HCT116 (cell line): ENCODE measurements around the gene ZMAT3. TPM values are rescaled to one million over a fixed set of nuclear protein-coding genes. Genes with fewer than 3 reads are reported as not detected.

Source experiments
- ATAC-seq: fragments of 200-7000 bp; cut with Tn5 transposase; 2 replicates; pipeline ENCODE4 v1.9.1; 2020; ENCODE audit warnings: mild to moderate bottlenecking, moderate library complexity
- BruUV-seq: library from RNA; stranded (reverse); fragments of 400-500 nt; replicated peaks from 2 replicates; lab custom pipeline; 2021; lab: Mats Ljungman, UMichigan
- CTCF ChIA-PET: fragments of 300-600 bp; sonication (Branson Sonifier 250); formaldehyde crosslinking; loops from one replicate; lab custom pipeline; 2021; ENCODE audit warnings: antibody characterized with exemption; lab: Charles Lee
- POLR2A ChIA-PET: fragments of 300-600, 350-600 bp; sonication (Branson Sonifier 250); formaldehyde crosslinking; loops from one replicate; lab custom pipeline; 2021; ENCODE audit warnings: antibody characterized with exemption; lab: Charles Lee
- RAD21 ChIA-PET, 2 experiments: fragments of 300-600 bp; sonication (Branson Sonifier 250); formaldehyde crosslinking; loops; one replicate each; lab custom pipeline; 2023; ENCODE audit warnings: low total read pairs in 2 of 2; ENCODE audit not compliant: uncharacterized antibody in 2 of 2, unreplicated experiment in 2 of 2, low non-redundant PET in 1 of 2; lab: Charles Lee
- DNase-seq: peaks from one replicate; pipeline ENCODE4 v3.0.0-alpha.2; 2010; ENCODE audit warnings: low read depth, low spot score
- H2AFZ ChIP-seq: fragments of 200-600 bp; shearing (Covaris generic), sonication (generic); 2 replicates; pipeline ENCODE4 v1.6.1; 2017; ENCODE audit warnings: low read depth, mixed run types, mixed read lengths, antibody characterized with exemption, low read length; ENCODE audit not compliant: poor library complexity, severe bottlenecking
- H3K27ac ChIP-seq: 2 replicates; pipeline ENCODE4 v1.5.1; 2012; ENCODE audit warnings: low read depth, low read length
- H3K27me3 ChIP-seq: fragments of 200-600 bp; sonication (generic); 2 replicates; pipeline ENCODE4 v1.6.1; 2016; ENCODE audit warnings: mixed run types, low read length, mixed read lengths; ENCODE audit not compliant: insufficient read depth
- H3K36me3 ChIP-seq, 2 experiments: fragments of 200-500 bp in 1 of 2; fragments of 200-600 bp in 1 of 2; sonication (Bioruptor generic) in 1 of 2; sonication (generic) in 1 of 2; 2 replicates each; pipeline versions ENCODE4 v1.5.1 to v1.6.1; 2014 to 2016; ENCODE audit warnings: low read length in 2 of 2, inconsistent platforms in 1 of 2, mixed read lengths in 1 of 2, mixed run types in 1 of 2; ENCODE audit not compliant: insufficient read depth in 2 of 2, control insufficient read depth in 1 of 2
- H3K4me1 ChIP-seq, 2 experiments: fragments of 200-600 bp in 1 of 2; sonication (generic) in 1 of 2; 2 replicates each; pipeline versions ENCODE4 v1.5.1 to v1.6.1; 2012 to 2017; ENCODE audit warnings: low read length in 2 of 2, inconsistent platforms in 1 of 2, mild to moderate bottlenecking in 1 of 2, mixed read lengths in 1 of 2, mixed run types in 1 of 2, moderate library complexity in 1 of 2; ENCODE audit not compliant: insufficient read depth in 2 of 2, control insufficient read depth in 1 of 2
- H3K4me2 ChIP-seq: fragments of 200-600 bp; sonication (generic); 2 replicates; pipeline ENCODE4 v1.6.1; 2017; ENCODE audit warnings: mixed run types, low read length, mixed read lengths
- H3K4me3 ChIP-seq, 2 experiments: fragments of 200-600 bp in 1 of 2; sonication (generic) in 1 of 2; replicated peaks in 1 of 2; 2 replicates each; pipeline ENCODE4 v1.5.1; 2011 to 2016; ENCODE audit warnings: low read length in 2 of 2, control low read depth in 1 of 2, low read depth in 1 of 2, mild to moderate bottlenecking in 1 of 2, mixed read lengths in 1 of 2, mixed run types in 1 of 2
- H3K79me2 ChIP-seq: fragments of 200-600 bp; sonication (generic); 2 replicates; pipeline ENCODE4 v1.6.1; 2017; ENCODE audit warnings: mild to moderate bottlenecking, mixed run types, low read length, moderate library complexity, mixed read lengths; ENCODE audit not compliant: insufficient read depth
- H3K9ac ChIP-seq: fragments of 200-600 bp; sonication (generic); 2 replicates; pipeline ENCODE4 v1.6.1; 2016; ENCODE audit warnings: low read length, mixed read lengths
- H3K9me2 ChIP-seq: fragments of 200-600 bp; sonication (generic), shearing (Covaris generic); 2 replicates; pipeline ENCODE4 v1.6.1; 2017; ENCODE audit warnings: mixed run types, mild to moderate bottlenecking, moderate library complexity; ENCODE audit not compliant: insufficient read depth
- H3K9me3 ChIP-seq, 2 experiments: fragments of 200-500 bp in 1 of 2; fragments of 200-600 bp in 1 of 2; sonication (Bioruptor generic) in 1 of 2; sonication (generic) in 1 of 2; 2 replicates each; pipeline ENCODE4 v1.6.1; 2014 to 2017; ENCODE audit warnings: low read length in 2 of 2, mixed read lengths in 2 of 2, inconsistent platforms in 1 of 2, low read depth in 1 of 2, mild to moderate bottlenecking in 1 of 2, mixed run types in 1 of 2, moderate library complexity in 1 of 2; ENCODE audit not compliant: control insufficient read depth in 1 of 2, insufficient read depth in 1 of 2
- H4K20me1 ChIP-seq: fragments of 200-600 bp; sonication (generic), shearing (Covaris generic); 2 replicates; pipeline ENCODE4 v1.6.1; 2017; ENCODE audit warnings: mixed run types, mild to moderate bottlenecking, moderate library complexity; ENCODE audit not compliant: insufficient read depth
- ATF3 ChIP-seq: IDR thresholded peaks from 2 replicates; pipeline ENCODE4 v1.6.1; 2012
- CBX3 ChIP-seq: IDR thresholded peaks from 2 replicates; pipeline ENCODE4 v1.6.1; 2012; ENCODE audit warnings: low read depth
- CEBPB ChIP-seq: IDR thresholded peaks from 2 replicates; pipeline ENCODE4 v1.6.1; 2012; ENCODE audit warnings: low read depth
- CTCF ChIP-seq, 3 experiments: fragments of 200-600 bp in 1 of 3; sonication (generic) in 1 of 3; IDR thresholded peaks in 2 of 3; conservative IDR thresholded peaks in 1 of 3; 2 replicates each; pipeline ENCODE4 v1.5.1; 2012 to 2017; ENCODE audit warnings: low read depth in 2 of 3, low read length in 2 of 3, antibody characterized with exemption in 1 of 3, borderline replicate concordance in 1 of 3, control low read depth in 1 of 3, mild to moderate bottlenecking in 1 of 3, mixed read lengths in 1 of 3, mixed run types in 1 of 3, moderate library complexity in 1 of 3; ENCODE audit not compliant: insufficient read depth in 1 of 3
- EZH2 ChIP-seq: fragments of 200-600 bp; sonication (generic); IDR thresholded peaks from 2 replicates; pipeline ENCODE4 v1.6.1; 2017; ENCODE audit warnings: antibody characterized with exemption, mixed run types
- EZH2phosphoT487 ChIP-seq: fragments of 200-600 bp; IDR thresholded peaks from 2 replicates; pipeline ENCODE4 v1.6.1; 2018; ENCODE audit warnings: antibody characterized with exemption, borderline replicate concordance
- FOSL1 ChIP-seq: IDR thresholded peaks from 2 replicates; pipeline ENCODE4 v1.6.1; 2012; ENCODE audit warnings: low read depth
- JUND ChIP-seq: IDR thresholded peaks from 2 replicates; pipeline ENCODE4 v1.6.1; 2012
- POLR2A ChIP-seq: IDR thresholded peaks from 2 replicates; pipeline ENCODE4 v1.7.0; 2011; ENCODE audit warnings: borderline replicate concordance; ENCODE audit not compliant: insufficient read depth, insufficient read length; ENCODE audit errors: extremely low read depth
- POLR2AphosphoS5 ChIP-seq: IDR thresholded peaks from 2 replicates; pipeline ENCODE4 v1.6.1; 2011; ENCODE audit warnings: mild to moderate bottlenecking, low read depth, low read length, moderate library complexity
- REST ChIP-seq: IDR thresholded peaks from 2 replicates; pipeline ENCODE4 v1.6.1; 2012; ENCODE audit warnings: low read depth
- SP1 ChIP-seq: IDR thresholded peaks from 2 replicates; pipeline ENCODE4 v1.6.1; 2012; ENCODE audit warnings: low read depth
- SRF ChIP-seq: IDR thresholded peaks from 2 replicates; pipeline ENCODE4 v1.6.1; 2012; ENCODE audit warnings: low read depth
- ZFX ChIP-seq: fragments of 450-650 bp; IDR thresholded peaks from 2 replicates; pipeline ENCODE4 v1.6.1; 2017
- ZNF274 ChIP-seq: fragments of 200-500 bp; sonication (Bioruptor generic); IDR thresholded peaks from 2 replicates; pipeline ENCODE4 v1.6.1; 2014; ENCODE audit warnings: mild to moderate bottlenecking, low read depth, low read length, inconsistent platforms
- intact Hi-C: fragments of 100-400 bp; cut with micrococcal nuclease; formaldehyde crosslinking; loops from 2 replicates; pipeline ENCODE4 v1.10.0; 2022
- total RNA-seq: library from RNA; stranded (reverse); gene quantifications from one replicate; pipeline ENCODE4 v1.2.1, GENCODE V29; 2021; ENCODE audit not compliant: unreplicated experiment

Gene ZMAT3
- total RNA-seq, 1 experiment from 2014 or later = 12.1 TPM

GRCh38 chr3:179113903-179114302 is 42.3 kb upstream of the ZMAT3 start:
- Histone ChIP-seq H3K36me3 (no peaks in the 10 kb centered on the region), H3K4me1 (no peaks in the 10 kb centered on the region), H4K20me1 (no peaks in the 10 kb centered on the region), H3K9me2 (no peaks in the 10 kb centered on the region)
- no peak for DNase-seq
- intact Hi-C loops = no loop called here
- no peak for TF ChIP-seq ZFX
- no peak for TF ChIP-seq CEBPB
- TF ChIP-seq, all 23 proteins: peak for 0
- H3K4me2 ChIP-seq = no peak overlapping the region
- no peak overlapping the region for H3K4me3 ChIP-seq
- no peak for ATAC-seq
- H3K79me2 ChIP-seq = no peaks in the 10 kb centered on the region
- POLR2A ChIA-PET = no interaction called here
- H3K27ac ChIP-seq = no peak overlapping the region
- H2AFZ ChIP-seq = no peak overlapping the region
- BruUV-seq = no TSS peak
- H3K9ac ChIP-seq = no peak overlapping the region
- H3K9me3 ChIP-seq = no peaks in the 10 kb centered on the region
- CTCF ChIA-PET = interaction anchor here (1.3 kb wide), 1 partner anchor 202 kb away, joined by 3 read pairs; no protein-coding TSS in a partner anchor
- H3K27me3 ChIP-seq = no peaks in the 10 kb centered on the region
- RAD21 ChIA-PET = no interaction called here

GRCh38 chr3:179108086-179108485 is 36.5 kb upstream of the ZMAT3 start:
- no peak overlapping the region for H2AFZ ChIP-seq
- no TSS peak for BruUV-seq
- TF ChIP-seq CTCF (IDR thresholded peaks at IDR 0.05 in 2 of 3, conservative IDR thresholded peaks at IDR 0.05 in 1 of 3; ENCODE audit: borderline replicate concordance in 1 of 3, insufficient read depth in 1 of 3, low read depth in 2 of 3, low read length in 2 of 3) (no peak), SRF (no peak), CBX3 (no peak), POLR2A (no peak), EZH2 (no peak), ATF3 (no peak), ZNF274 (no peak), JUND (no peak), POLR2AphosphoS5 (no peak), EZH2phosphoT487 (no peak), ZFX (no peak), REST (no peak), FOSL1 (no peak), SP1 (no peak)

More at GRCh38 chr3:179108086-179108485, 36.5 kb upstream of the ZMAT3 start:
- H3K27ac ChIP-seq = no peak overlapping the region
- H3K4me2 ChIP-seq = no peak overlapping the region
- no peaks in the 10 kb centered on the region for H3K79me2 ChIP-seq
- ChIA-PET POLR2A (no interaction called here), CTCF (no interaction called here), RAD21 (no interaction called here)
- no peaks in the 10 kb centered on the region for H3K36me3 ChIP-seq
- H3K9ac ChIP-seq = no peak overlapping the region
- H3K9me3 ChIP-seq = no peaks in the 10 kb centered on the region
- H3K9me2 ChIP-seq = no peaks in the 10 kb centered on the region
- ATAC-seq (no peak), DNase-seq (no peak)
- H3K27me3 ChIP-seq = no peaks in the 10 kb centered on the region
- intact Hi-C loops = no loop called here
- H3K4me3 ChIP-seq = no peak overlapping the region
- no peaks in the 10 kb centered on the region for H4K20me1 ChIP-seq
- no peaks in the 10 kb centered on the region for H3K4me1 ChIP-seq
